HG03378 (cell line): Measurements from ENCODE around the gene ZFPM1.

Experiments used
- ATAC-seq: cut with Tn5 transposase; IDR thresholded peaks from one replicate; pipeline ENCODE4 v1.9.1; 2021; ENCODE audit warnings: mild to moderate bottlenecking, moderate library complexity; ENCODE audit not compliant: unreplicated experiment

ZFPM1 gene

GRCh38 chr16:88524973-88525662, 72.0 kb downstream of the ZFPM1 start:
- ATAC-seq: no peak

- ATAC-seq: no peak
These were observed 72.5 kb downstream of the ZFPM1 start for GRCh38 chr16:88525663-88525990.

GRCh38 chr16:88526008-88526905, 73.2 kb downstream of the ZFPM1 start:
- ATAC-seq: no peak

GRCh38 chr16:88526906-88527185, 73.8 kb downstream of the ZFPM1 start:
- ATAC-seq: no peak

- ATAC-seq: no peak
These were observed 74.3 kb downstream of the ZFPM1 start for GRCh38 chr16:88527186-88527936.

GRCh38 chr16:88527937-88528743, 75.1 kb downstream of the ZFPM1 start:
- ATAC-seq: no peak

- no peak for ATAC-seq
These were observed 75.8 kb downstream of the ZFPM1 start for GRCh38 chr16:88528902-88529318.

GRCh38 chr16:88529596-88529995, 76.5 kb downstream of the ZFPM1 start:
- ATAC-seq: no peak

GRCh38 chr16:88530051-88530857, 77.2 kb downstream of the ZFPM1 start:
- no peak for ATAC-seq

GRCh38 chr16:88530858-88531203, 77.8 kb downstream of the ZFPM1 start:
- no peak for ATAC-seq

- ATAC-seq: no peak
These were observed 78.3 kb downstream of the ZFPM1 start for GRCh38 chr16:88531346-88531745.

- ATAC-seq: no peak
These were observed 78.9 kb downstream of the ZFPM1 start for GRCh38 chr16:88531931-88532433.

GRCh38 chr16:88532434-88533241, 79.6 kb downstream of the ZFPM1 start:
- no peak for ATAC-seq

- no peak for ATAC-seq
These were observed 80.4 kb downstream of the ZFPM1 start for GRCh38 chr16:88533381-88533917.

GRCh38 chr16:88533932-88534637, 81.0 kb downstream of the ZFPM1 start:
- no peak for ATAC-seq

- ATAC-seq: no peak
These were observed 81.6 kb downstream of the ZFPM1 start for GRCh38 chr16:88534638-88535190.

- no peak for ATAC-seq
These were observed 82.2 kb downstream of the ZFPM1 start for GRCh38 chr16:88535191-88535856.

GRCh38 chr16:88535857-88536222, 82.8 kb downstream of the ZFPM1 start:
- ATAC-seq: no peak
